Activated CD4-positive, alpha-beta T cell treated with anti-CD3 and anti-CD28 coated beads for 36 hours (primary cell): Measurements from ENCODE around the gene GATA2. TPM values are rescaled to one million over a fixed set of nuclear protein-coding genes. Genes with fewer than 3 reads are reported as not detected.

Source experiments
- ATAC-seq: fragments of 200-7000 bp; cut with Tn5 transposase; one replicate; pipeline ENCODE4 v1.10.0; 2021; ENCODE audit warnings: mild to moderate bottlenecking, moderate library complexity
- CTCF ChIA-PET: fragments of 350-600 bp; sonication (Branson Sonifier 250); formaldehyde crosslinking; loops from one replicate; lab custom pipeline; 2021; ENCODE audit warnings: antibody characterized with exemption; lab: Charles Lee
- POLR2A ChIA-PET: fragments of 350-600 bp; sonication (Branson Sonifier 250); formaldehyde crosslinking; loops from one replicate; lab custom pipeline; 2021; ENCODE audit warnings: antibody characterized with exemption, inconsistent platforms; lab: Charles Lee
- DNase-seq: peaks from one replicate; pipeline ENCODE4 v3.0.0-alpha.2; 2020
- H3K27ac Mint-ChIP-seq: one replicate; pipeline ENCODE4 v1.8.0; 2021; ENCODE audit warnings: mixed read lengths
- H3K27me3 Mint-ChIP-seq: one replicate; pipeline ENCODE4 v1.8.0; 2021; ENCODE audit warnings: mixed read lengths
- H3K36me3 Mint-ChIP-seq: one replicate; pipeline ENCODE4 v1.8.0; 2021; ENCODE audit warnings: low read depth, mixed read lengths
- H3K4me1 Mint-ChIP-seq: one replicate; pipeline ENCODE4 v1.8.0; 2021; ENCODE audit warnings: mixed read lengths
- H3K4me3 Mint-ChIP-seq: one replicate; pipeline ENCODE4 v1.8.0; 2021; ENCODE audit warnings: mild to moderate bottlenecking, moderate library complexity, mixed read lengths
- H3K9me3 Mint-ChIP-seq: one replicate; pipeline ENCODE4 v1.8.0; 2021; ENCODE audit warnings: low read depth, mixed read lengths
- intact Hi-C, 2 experiments: fragments of 100-400 bp; cut with DNase I in 1 of 2; cut with micrococcal nuclease in 1 of 2; formaldehyde crosslinking; loops; one replicate each; pipeline versions ENCODE4 v1.14.2 to v1.15.1; 2022 to 2024; cut with DNase I, micrococcal nuclease
- total RNA-seq, 2 experiments: library from RNA; stranded (reverse); gene quantifications; one replicate each; pipeline ENCODE4 v1.2.3, GENCODE V29; 2021

Gene GATA2
- total RNA-seq = under 1 TPM; 0.05 to 0.07 TPM

DNA sequence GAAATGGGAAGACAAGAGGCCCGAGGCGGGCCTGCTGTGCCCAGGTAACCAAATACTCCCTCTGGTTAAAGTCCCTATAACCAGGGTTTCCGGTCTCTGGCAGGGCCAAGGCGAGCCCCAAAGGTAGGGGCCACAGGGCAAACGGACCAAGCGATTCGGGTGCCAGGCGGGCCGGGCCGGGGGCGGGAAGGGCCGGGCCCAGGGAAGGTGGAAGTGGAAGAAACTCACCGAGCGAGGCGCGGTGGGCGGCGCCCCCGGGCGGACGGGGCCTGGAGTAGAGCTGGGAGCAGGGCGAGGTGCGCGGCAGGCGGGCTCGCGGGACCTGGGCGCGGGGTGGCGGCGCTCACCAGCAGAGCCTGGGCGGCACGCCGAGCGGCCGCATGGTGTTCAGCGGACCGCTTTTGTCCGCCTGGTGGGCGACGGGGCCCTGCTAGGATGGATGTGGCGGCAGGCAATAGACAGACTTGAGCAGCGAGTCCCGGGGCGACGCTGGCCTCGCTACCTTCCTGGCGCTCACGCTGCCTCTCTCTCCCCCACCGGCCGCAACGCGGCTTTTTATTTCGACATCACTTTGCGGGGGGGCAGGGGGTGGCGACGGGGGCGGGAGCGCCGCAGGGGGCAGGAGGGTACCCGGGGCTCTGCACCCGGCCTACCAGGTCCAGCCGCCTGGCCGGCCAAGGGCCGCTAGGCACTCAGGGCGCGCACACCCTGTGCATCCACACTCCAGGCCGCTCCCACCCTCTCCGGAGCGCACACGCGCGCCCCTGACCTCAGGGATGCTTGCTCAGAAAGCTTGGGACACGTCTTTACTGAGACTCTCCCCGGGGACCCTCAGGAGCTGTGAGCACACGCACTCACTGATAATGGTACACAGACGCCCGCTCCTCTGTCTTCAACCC is at the start of gene GATA2:
Gene GATA2, minus strand, starts transcription at position 531 of the 899 bp plus-strand sequence. CDS start 6,170 bp downstream, outside the sequence.
- DNase-seq = peak; percentile 66

DNA sequence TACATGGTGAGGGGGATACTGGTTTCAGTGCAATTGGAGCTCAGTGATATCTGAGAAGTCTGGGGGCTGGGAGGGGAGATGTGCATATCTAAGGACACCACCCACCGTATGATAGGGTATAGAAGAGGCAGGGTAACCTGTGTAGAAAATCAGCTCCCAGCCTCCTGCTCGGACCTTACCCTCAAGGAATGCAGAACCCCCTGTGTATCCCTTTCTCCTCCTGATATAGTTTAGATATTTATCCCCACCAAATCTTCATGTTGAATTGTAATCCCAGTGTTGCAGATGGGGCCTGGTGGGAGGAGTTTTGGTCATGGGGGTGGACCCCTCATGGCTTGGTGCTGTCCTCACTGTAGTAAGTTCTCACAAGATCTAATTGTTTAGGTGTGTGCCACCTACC is 48.2 kb upstream of the GATA2 start:
- H3K27ac Mint-ChIP-seq = no peak overlapping the region
- peaks cover 38% of the 10 kb centered on the region for H3K27me3 Mint-ChIP-seq
- POLR2A ChIA-PET = no interaction called here
- CTCF ChIA-PET = interaction anchor here (0.6 to 0.9 kb wide), 3 partner anchors 32 to 39 kb away, joined by 3 to 4 read pairs (median 3); no protein-coding TSS in a partner anchor
- H3K4me3 Mint-ChIP-seq = no peak overlapping the region
- H3K9me3 Mint-ChIP-seq = peaks cover 9% of the 10 kb centered on the region
- ATAC-seq (no peak), DNase-seq (no peak)
- no peaks in the 10 kb centered on the region for H3K4me1 Mint-ChIP-seq
- intact Hi-C loops = no loop called here
- H3K36me3 Mint-ChIP-seq = peaks cover 2% of the 10 kb centered on the region

More for the DNA sequence above, at the start of gene GATA2:
- ChIA-PET POLR2A (interaction anchor here (0.6 kb wide), 1 partner anchor 1231 kb away, joined by 11 read pairs; no protein-coding TSS in a partner anchor), CTCF (interaction anchor here (1.5 kb wide), 1 partner anchor 66 kb away, joined by 4 read pairs; no protein-coding TSS in a partner anchor)
- peaks cover 12% of the 10 kb centered on the region for H3K4me1 Mint-ChIP-seq
- H3K36me3 Mint-ChIP-seq = no peaks in the 10 kb centered on the region
- H3K9me3 Mint-ChIP-seq = no peaks in the 10 kb centered on the region
- H3K27ac Mint-ChIP-seq = no peak within 1 kb of the TSS
- H3K27me3 Mint-ChIP-seq = peaks cover 57% of the 10 kb centered on the region
- peak; percentile 33 for ATAC-seq
- no peak within 1 kb of the TSS for H3K4me3 Mint-ChIP-seq
- intact Hi-C loops = loop anchor here in 1 of 2 experiments (5.0 kb wide), 1 partner anchor 416 kb away; no protein-coding TSS in a partner anchor

DNA sequence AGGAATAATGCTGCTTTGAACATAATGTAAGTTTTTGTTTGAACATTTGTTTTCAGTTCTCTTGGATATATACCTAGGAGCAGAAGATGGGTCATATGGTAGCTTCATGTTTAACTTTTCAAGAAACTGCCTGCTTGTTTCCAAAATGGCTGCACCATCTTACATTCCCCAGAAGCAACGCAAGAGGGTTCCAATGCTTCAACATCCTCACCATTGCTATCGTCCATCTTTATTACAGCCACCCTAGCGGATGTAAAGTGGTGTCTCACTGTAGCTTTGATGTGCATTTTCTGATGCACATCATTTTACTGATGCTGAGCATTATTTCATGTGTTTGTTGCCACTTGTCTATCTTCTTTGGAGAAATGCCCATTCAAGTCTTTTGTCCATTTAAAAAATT is 46.4 kb upstream of the GATA2 start:
- CTCF ChIA-PET = interaction anchor here (0.6 kb wide), 1 partner anchor 314 kb away, joined by 3 read pairs; no protein-coding TSS in a partner anchor
- DNase-seq (no peak), ATAC-seq (no peak)
- H3K27ac Mint-ChIP-seq = no peak overlapping the region
- H3K4me3 Mint-ChIP-seq = no peak overlapping the region
- H3K27me3 Mint-ChIP-seq = peaks cover 51% of the 10 kb centered on the region
- H3K9me3 Mint-ChIP-seq = peaks cover 9% of the 10 kb centered on the region
- POLR2A ChIA-PET = no interaction called here
- H3K4me1 Mint-ChIP-seq = no peaks in the 10 kb centered on the region
- intact Hi-C loops = no loop called here
- H3K36me3 Mint-ChIP-seq = peaks cover 2% of the 10 kb centered on the region

DNA sequence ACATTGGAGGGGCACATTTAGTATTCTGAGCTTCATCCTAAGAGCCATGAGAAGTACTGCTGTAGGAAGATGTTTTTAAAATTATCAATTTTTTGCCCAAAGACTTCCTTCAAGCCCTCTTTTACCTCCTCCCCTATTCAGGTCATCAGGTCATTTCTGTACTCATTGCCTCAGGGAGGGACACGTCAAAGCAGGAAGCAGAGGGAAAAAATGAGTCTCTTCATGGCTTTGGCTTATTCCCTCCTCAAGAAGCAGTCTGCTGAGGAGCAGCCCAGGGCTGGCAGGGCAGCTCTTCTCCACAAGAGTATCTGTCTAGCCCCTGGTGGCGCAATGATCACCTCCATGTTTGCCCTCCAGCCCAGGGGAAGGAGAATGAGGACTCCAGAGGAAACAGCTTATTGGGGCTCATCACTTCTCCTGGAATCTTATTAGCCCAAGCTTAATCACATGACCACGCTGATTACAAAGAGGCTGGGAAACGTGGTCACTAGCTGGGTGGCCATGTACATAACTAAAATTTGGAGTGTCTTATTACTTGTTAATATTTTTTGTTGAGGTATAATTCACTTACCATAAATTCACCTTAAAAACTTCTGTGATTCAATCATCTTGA is 44.2 kb upstream of the GATA2 start:
- CTCF ChIA-PET = interaction anchor here (1.5 kb wide), 1 partner anchor 71 kb away, joined by 4 read pairs; no protein-coding TSS in a partner anchor
- Mint-ChIP-seq H3K4me3 (no peak overlapping the region), H3K27ac (no peak overlapping the region)

DNA sequence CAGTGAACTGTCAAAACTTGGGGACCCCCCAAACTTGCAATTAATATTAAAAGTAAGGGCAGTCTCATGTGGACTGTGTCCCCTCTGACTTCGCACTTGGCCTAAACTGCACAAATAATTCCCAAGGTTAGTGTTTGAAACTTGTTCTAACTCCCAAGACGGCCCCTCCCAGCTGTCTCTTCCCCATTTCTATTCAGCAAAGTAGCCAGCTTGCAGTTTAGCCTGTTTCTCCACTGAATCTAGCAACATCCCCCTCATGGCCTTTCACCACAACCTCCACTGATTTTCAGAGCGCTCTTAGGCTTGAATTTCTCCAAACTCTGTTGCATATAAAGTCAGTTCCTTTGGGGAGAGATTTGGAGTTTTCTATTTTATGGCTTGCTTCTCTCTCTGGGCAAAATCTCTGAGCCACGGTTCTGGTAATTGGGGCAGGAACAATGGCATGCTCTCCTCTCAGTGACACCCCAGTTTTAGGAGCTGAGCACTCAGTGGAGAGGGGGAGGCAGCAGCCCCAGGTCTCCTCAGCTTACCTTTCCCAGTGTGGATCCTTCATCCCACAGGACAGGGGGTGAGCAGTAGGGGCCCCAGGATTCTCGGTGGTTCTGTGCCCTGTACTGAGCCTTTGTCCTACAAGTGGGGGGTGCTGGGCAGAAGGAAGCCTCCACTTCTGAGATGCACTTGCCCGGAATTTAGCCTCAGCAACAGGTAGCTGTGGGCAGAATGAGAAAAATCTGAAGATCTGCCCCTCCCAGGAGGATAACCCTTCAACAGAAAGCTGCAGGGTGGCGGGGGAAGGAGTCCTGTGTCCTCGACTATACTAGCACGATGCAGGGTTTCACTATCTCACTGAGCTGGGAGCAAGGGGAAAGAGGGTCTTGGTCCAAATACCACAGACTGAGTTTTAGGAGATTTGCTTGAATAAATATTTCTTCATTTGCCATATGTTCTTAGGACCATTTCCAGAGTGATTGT is 39.3 kb upstream of the GATA2 start:
- ATAC-seq (no peak), DNase-seq (no peak)
- no peak overlapping the region for H3K4me3 Mint-ChIP-seq
- H3K27me3 Mint-ChIP-seq = peaks cover 29% of the 10 kb centered on the region
- no peaks in the 10 kb centered on the region for H3K36me3 Mint-ChIP-seq
- H3K27ac Mint-ChIP-seq = no peak overlapping the region
- ChIA-PET POLR2A (interaction anchor here (0.6 kb wide), 1 partner anchor 202 kb away, joined by 3 read pairs; no protein-coding TSS in a partner anchor), CTCF (interaction anchor here (0.6 to 0.7 kb wide), 4 partner anchors 15 to 1660 kb away, joined by 3 to 4 read pairs (median 3); no protein-coding TSS in a partner anchor)
- intact Hi-C loops = no loop called here
- no peaks in the 10 kb centered on the region for H3K9me3 Mint-ChIP-seq
- H3K4me1 Mint-ChIP-seq = no peaks in the 10 kb centered on the region

More for the DNA sequence above, 44.2 kb upstream of the GATA2 start:
- ATAC-seq (no peak), DNase-seq (no peak)
- H3K27me3 Mint-ChIP-seq = peaks cover 48% of the 10 kb centered on the region
- no peaks in the 10 kb centered on the region for H3K36me3 Mint-ChIP-seq
- POLR2A ChIA-PET = no interaction called here
- no peaks in the 10 kb centered on the region for H3K4me1 Mint-ChIP-seq
- intact Hi-C loops = no loop called here
- no peaks in the 10 kb centered on the region for H3K9me3 Mint-ChIP-seq

DNA sequence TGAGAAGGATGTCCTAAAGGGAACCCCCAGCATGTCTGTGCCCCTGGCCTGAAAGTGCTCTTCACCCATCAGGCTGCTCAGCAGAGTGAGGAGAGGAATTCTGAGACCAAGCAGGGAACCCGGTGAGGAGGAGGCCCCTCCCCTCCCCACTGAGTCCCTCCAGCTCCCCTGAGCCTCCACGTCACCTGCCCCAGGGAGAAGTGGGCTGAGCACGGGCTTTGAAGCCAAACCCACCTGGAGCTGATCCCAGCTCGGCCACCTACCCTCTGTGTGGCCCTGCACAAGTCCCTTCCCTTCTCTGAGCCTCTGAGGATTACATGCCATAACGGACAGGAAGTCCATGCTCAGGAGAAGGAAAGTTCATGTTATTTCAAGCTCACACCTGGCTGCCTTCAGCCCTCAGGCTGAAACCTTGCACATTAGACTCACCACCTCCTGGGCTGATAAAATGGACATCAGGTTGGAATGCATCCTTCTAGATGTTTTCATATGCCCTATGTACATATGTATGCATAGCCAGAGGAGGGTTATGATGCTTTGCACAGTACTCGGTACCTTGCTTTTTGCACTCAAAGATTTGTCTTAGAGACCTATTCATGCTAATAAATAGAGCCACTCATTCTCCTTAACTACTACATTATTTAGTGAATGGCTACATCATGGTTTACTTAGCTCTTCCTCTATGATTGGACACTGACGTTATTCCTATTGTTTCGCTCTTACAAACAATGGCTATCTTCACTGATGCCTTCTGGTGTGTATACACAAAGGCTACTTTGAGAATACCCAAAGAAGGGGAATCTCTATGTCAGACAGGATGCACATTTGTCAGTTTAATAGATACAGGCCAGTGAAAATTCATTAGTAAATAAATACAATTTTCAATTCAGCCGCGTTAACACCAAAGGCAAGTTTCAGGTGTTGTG is 31.6 kb upstream of the GATA2 start:
- intact Hi-C loops = loop anchor here in 1 of 2 experiments (10.0 kb wide), 1 partner anchor 330 kb away; no protein-coding TSS in a partner anchor
- H3K4me3 Mint-ChIP-seq = no peak overlapping the region
- DNase-seq (no peak), ATAC-seq (no peak)
- no peak overlapping the region for H3K27ac Mint-ChIP-seq
- peaks cover 16% of the 10 kb centered on the region for H3K27me3 Mint-ChIP-seq
- H3K36me3 Mint-ChIP-seq = no peaks in the 10 kb centered on the region
- no peaks in the 10 kb centered on the region for H3K4me1 Mint-ChIP-seq
- ChIA-PET CTCF (no interaction called here), POLR2A (interaction anchor here (0.6 kb wide), 1 partner anchor 31 kb away, joined by 4 read pairs; no protein-coding TSS in a partner anchor)
- no peaks in the 10 kb centered on the region for H3K9me3 Mint-ChIP-seq

DNA sequence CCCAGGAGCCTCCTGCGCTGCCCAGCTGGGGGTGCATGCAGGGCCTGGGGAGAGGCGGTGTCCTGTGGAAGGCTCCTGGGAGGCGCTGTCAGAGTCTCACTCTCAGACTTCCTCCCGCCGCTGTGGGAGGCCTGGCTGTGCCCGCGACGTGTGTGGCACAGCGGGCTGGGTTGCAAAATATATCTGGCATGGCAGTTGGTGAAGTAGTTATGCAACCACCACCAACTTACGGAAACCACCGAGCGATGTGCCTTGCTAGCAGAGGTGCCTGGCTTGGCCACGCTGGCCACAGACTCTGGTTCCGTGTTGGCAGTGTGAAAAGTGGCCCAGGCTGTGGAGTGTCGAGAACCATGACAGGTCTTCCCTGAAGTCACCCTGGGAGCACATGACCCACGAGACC is 30.6 kb upstream of the GATA2 start:
- Mint-ChIP-seq H3K36me3 (no peaks in the 10 kb centered on the region), H3K4me1 (no peaks in the 10 kb centered on the region), H3K27ac (no peak overlapping the region), H3K4me3 (no peak overlapping the region), H3K9me3 (no peaks in the 10 kb centered on the region), H3K27me3 (peaks cover 21% of the 10 kb centered on the region)
- CTCF ChIA-PET = no interaction called here
- no peak for ATAC-seq
- POLR2A ChIA-PET = interaction anchor here (0.6 kb wide), 1 partner anchor 32 kb away, joined by 4 read pairs; no protein-coding TSS in a partner anchor
- DNase-seq = no peak
- intact Hi-C loops = loop anchor here in 1 of 2 experiments (10.0 kb wide), 1 partner anchor 331 kb away; no protein-coding TSS in a partner anchor

DNA sequence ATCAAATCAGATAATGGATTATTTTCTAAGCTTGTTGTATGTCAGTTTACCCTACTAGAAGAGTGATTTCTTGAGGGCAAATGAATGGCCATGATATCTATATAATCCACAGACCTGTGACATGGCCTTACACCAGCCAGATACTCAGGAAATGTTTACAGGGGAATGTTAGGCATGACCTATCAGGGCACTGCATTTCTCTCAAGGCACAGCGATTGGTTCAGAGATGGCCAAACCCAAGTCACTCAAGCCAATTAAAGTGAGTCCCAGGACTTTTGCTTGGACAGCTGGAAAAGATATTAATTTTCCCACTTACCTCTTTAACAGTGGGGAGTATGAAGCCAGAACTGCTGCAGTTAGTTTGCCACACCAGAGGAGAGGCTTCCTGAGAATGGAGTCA is 28.7 kb upstream of the GATA2 start:
- Mint-ChIP-seq H3K27ac (no peak overlapping the region), H3K9me3 (no peaks in the 10 kb centered on the region), H3K4me1 (no peaks in the 10 kb centered on the region), H3K36me3 (no peaks in the 10 kb centered on the region), H3K27me3 (peaks cover 24% of the 10 kb centered on the region), H3K4me3 (no peak overlapping the region)
- CTCF ChIA-PET = no interaction called here
- ATAC-seq (no peak), DNase-seq (no peak)
- intact Hi-C loops = loop anchor here in 1 of 2 experiments (10.0 kb wide), 1 partner anchor 333 kb away; no protein-coding TSS in a partner anchor
- POLR2A ChIA-PET = no interaction called here

DNA sequence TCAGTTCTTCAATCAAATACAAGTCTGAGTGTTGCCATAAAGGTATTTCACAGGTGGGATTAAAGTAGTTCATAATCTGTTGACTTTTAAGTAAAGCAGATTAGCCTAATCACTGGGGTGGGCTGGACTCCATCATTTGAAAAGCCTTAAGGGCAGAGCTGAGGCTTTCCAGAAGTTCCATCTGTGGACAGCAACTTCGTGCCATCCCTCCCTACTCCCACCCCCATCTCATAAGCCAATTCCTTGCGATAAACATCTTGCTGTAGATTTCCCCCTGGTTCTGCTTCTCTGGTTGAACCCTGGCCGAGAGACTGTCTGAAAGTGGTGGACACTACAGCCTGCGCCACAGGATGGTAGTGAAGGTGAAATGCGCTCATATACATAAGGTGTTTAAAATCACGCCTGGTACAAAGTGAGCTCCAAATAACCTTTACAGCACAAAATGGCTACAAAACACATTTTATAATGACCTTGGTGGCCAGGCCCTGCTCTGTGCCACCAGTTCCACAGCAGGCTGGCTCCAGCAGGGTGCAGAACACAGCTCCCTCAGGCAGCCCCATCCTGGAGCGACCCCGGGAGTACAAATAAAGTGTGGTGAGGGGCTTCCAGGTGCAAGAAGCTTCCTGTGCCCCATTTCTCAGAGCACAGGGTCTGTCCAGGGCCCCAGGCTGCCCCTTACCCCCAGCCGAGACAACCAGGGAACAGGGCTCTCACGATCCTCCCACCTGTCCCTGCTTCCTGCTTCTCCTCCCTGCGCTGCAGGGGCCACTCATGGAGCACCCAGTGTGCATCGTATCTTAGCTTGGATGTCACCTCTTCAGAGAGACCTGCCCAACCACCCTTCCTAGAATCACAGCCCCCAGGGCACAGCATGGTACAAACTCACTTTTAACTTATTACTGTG is 25.8 kb upstream of the GATA2 start:
- ChIA-PET CTCF (no interaction called here), POLR2A (interaction anchor here (0.6 kb wide), 1 partner anchor 10 kb away, joined by 3 read pairs; no protein-coding TSS in a partner anchor)
- Mint-ChIP-seq H3K27ac (no peak overlapping the region), H3K36me3 (no peaks in the 10 kb centered on the region), H3K27me3 (peaks cover 36% of the 10 kb centered on the region), H3K4me3 (no peak overlapping the region), H3K4me1 (no peaks in the 10 kb centered on the region), H3K9me3 (peaks cover 9% of the 10 kb centered on the region)
- intact Hi-C loops = no loop called here
- no peak for DNase-seq
- ATAC-seq = no peak
